Mesodermal cell (in vitro differentiated cells): ENCODE measurements around the gene NKD2.
"Not testable (repeated sequence)": the region's sequence is repeated elsewhere in the genome, so short reads cannot be mapped to it uniquely, and the experiment has no call there.

Experiments used
- H3K27ac ChIP-seq: 2 replicates; pipeline ENCODE4 v1.7.0; 2013; ENCODE audit warnings: mild to moderate bottlenecking, low read depth, low read length, moderate library complexity; ENCODE audit not compliant: severe bottlenecking
- H3K36me3 ChIP-seq: 2 replicates; pipeline ENCODE4 v1.7.1; 2013; ENCODE audit warnings: mild to moderate bottlenecking, low read length, moderate library complexity; ENCODE audit not compliant: control insufficient read depth, insufficient read depth
- H3K4me1 ChIP-seq: one replicate; pipeline ENCODE4 v1.7.1; 2013; ENCODE audit warnings: mild to moderate bottlenecking, low read length; ENCODE audit not compliant: insufficient read depth, control insufficient read depth, poor library complexity, severe bottlenecking
- H3K4me3 ChIP-seq: 2 replicates; pipeline ENCODE4 v1.7.0; 2013; ENCODE audit warnings: low read length, control low read depth, mild to moderate bottlenecking; ENCODE audit not compliant: insufficient read depth, poor library complexity, severe bottlenecking; ENCODE audit errors: extremely low read depth
- H3K9me3 ChIP-seq: 2 replicates; pipeline ENCODE4 v1.7.1; 2013; ENCODE audit warnings: mild to moderate bottlenecking, low read length, moderate library complexity; ENCODE audit not compliant: control insufficient read depth
- WGBS, 2 experiments: methylation state at CpG; one replicate each; pipeline ENCODE4 v1.1.5; 2013; ENCODE audit warnings: missing lambda C conversion rate in 2 of 2; ENCODE audit not compliant: insufficient coverage in 2 of 2; 5-methylcytosine and 5-hydroxymethylcytosine counted together

Gene NKD2

GRCh38 chr5:1000329-1000728, 8.3 kb upstream of the NKD2 start:
- 92 to 93% methylated on average over 8 of the region's 9 CpGs for WGBS, 2 experiments
- Histone ChIP-seq H3K4me1 (peaks cover 14% of the 10 kb centered on the region), H3K36me3 (no peaks in the 10 kb centered on the region), H3K9me3 (no peaks in the 10 kb centered on the region), H3K4me3 (no peak overlapping the region), H3K27ac (no peak overlapping the region)

GRCh38 chr5:1000831-1001230, 7.8 kb upstream of the NKD2 start:
- H3K4me1 ChIP-seq, result peaks cover 14% of the 10 kb centered on the region
- not testable (repeated sequence) for H3K27ac ChIP-seq, H3K36me3 ChIP-seq, H3K4me3 ChIP-seq, H3K9me3 ChIP-seq
- WGBS, 2 experiments, result 95 to 96% methylated on average over 8 to 9 of the region's 11 CpGs

- no peaks in the 10 kb centered on the region for H3K36me3 ChIP-seq
- no peak overlapping the region for H3K4me3 ChIP-seq
- H3K27ac ChIP-seq, result no peak overlapping the region
- H3K9me3 ChIP-seq, result no peaks in the 10 kb centered on the region
- H3K4me1 ChIP-seq, result peaks cover 10% of the 10 kb centered on the region
- WGBS, 2 experiments, result 92 to 93% methylated on average over 14 to 17 of the region's 19 CpGs
Measured at GRCh38 chr5:1001406-1002270, 7.0 kb upstream of the NKD2 start.

GRCh38 chr5:1002271-1002546, 6.4 kb upstream of the NKD2 start:
- Histone ChIP-seq H3K4me1 (peaks cover 4% of the 10 kb centered on the region), H3K27ac (no peak overlapping the region), H3K9me3 (no peaks in the 10 kb centered on the region), H3K4me3 (no peak overlapping the region), H3K36me3 (no peaks in the 10 kb centered on the region)
- 82% methylated on average over 3 of the region's 4 CpGs; no CpG with 5 or more reads in 1 of the 2 experiments for WGBS, 2 experiments

GRCh38 chr5:1002836-1003235, 5.8 kb upstream of the NKD2 start:
- no peaks in the 10 kb centered on the region for H3K36me3 ChIP-seq
- no peak overlapping the region for H3K4me3 ChIP-seq
- 96 to 97% methylated on average over 9 to 10 of the region's 13 CpGs for WGBS, 2 experiments
- no peaks in the 10 kb centered on the region for H3K9me3 ChIP-seq
- no peak overlapping the region for H3K27ac ChIP-seq
- peaks cover 3% of the 10 kb centered on the region for H3K4me1 ChIP-seq

- H3K36me3 ChIP-seq, result no peaks in the 10 kb centered on the region
- WGBS, 2 experiments, result 92 to 93% methylated on average over 18 to 19 of the region's 21 CpGs
- H3K9me3 ChIP-seq, result no peaks in the 10 kb centered on the region
- H3K4me1 ChIP-seq, result peaks cover 3% of the 10 kb centered on the region
- H3K4me3 ChIP-seq, result no peak overlapping the region
- no peak overlapping the region for H3K27ac ChIP-seq
Measured at GRCh38 chr5:1003296-1003937, 5.2 kb upstream of the NKD2 start.

- H3K27ac ChIP-seq, result peak overlapping the region; percentile 16
- H3K36me3 ChIP-seq, result no peaks in the 10 kb centered on the region
- WGBS, 2 experiments, result 3 to 7% methylated on average over 64 to 68 of the region's 88 CpGs
- H3K4me1 ChIP-seq, result peaks cover 3% of the 10 kb centered on the region
- H3K4me3 ChIP-seq, result peak overlapping the region; percentile 44
- H3K9me3 ChIP-seq, result no peaks in the 10 kb centered on the region
Measured at GRCh38 chr5:1004461-1005248, 3.9 kb upstream of the NKD2 start.

GRCh38 chr5:1005249-1005851, 3.3 kb upstream of the NKD2 start:
- Histone ChIP-seq H3K4me1 (peaks cover 3% of the 10 kb centered on the region), H3K9me3 (no peaks in the 10 kb centered on the region), H3K27ac (no peak overlapping the region), H3K4me3 (peak overlapping the region; percentile 44), H3K36me3 (no peaks in the 10 kb centered on the region)
- 49 to 52% methylated on average over 41 to 44 of the region's 47 CpGs for WGBS, 2 experiments

- Histone ChIP-seq H3K36me3 (no peaks in the 10 kb centered on the region), H3K27ac (no peak overlapping the region), H3K4me3 (no peak overlapping the region), H3K4me1 (peaks cover 3% of the 10 kb centered on the region), H3K9me3 (no peaks in the 10 kb centered on the region)
- WGBS, 2 experiments, result 94 to 95% methylated on average over 5 to 11 of the region's 13 CpGs
Measured at GRCh38 chr5:1005904-1006655, 2.5 kb upstream of the NKD2 start.

- WGBS, 2 experiments, result 94 to 100% methylated on average over 2 to 3 of the region's 5 CpGs
- Histone ChIP-seq H3K36me3 (no peaks in the 10 kb centered on the region), H3K4me1 (peaks cover 3% of the 10 kb centered on the region), H3K4me3 (no peak overlapping the region), H3K27ac (no peak overlapping the region), H3K9me3 (no peaks in the 10 kb centered on the region)
Measured at GRCh38 chr5:1006656-1007071, 1.9 kb upstream of the NKD2 start.
